ENCODE results near the gene FBXO44.

FBXO44 gene

GRCh38 chr1:11685210-11685752 is 30.6 kb downstream of the FBXO44 start:
- H3K36me3 ChIP-seq (ENCODE audit: control insufficient read depth, low read length): no peaks in the 10 kb centered on the region
- H3K27me3 ChIP-seq (ENCODE audit: control insufficient read depth, low read length): peaks cover 12% of the 10 kb centered on the region
- peaks cover 33% of the 10 kb centered on the region for H3K4me1 ChIP-seq (ENCODE audit: control insufficient read depth, low read length)
- no peaks in the 10 kb centered on the region for H3K9me2 ChIP-seq (replicated peaks; ENCODE audit: control insufficient read depth, low read length)
- TF ChIP-seq CTCF (IDR thresholded peaks at IDR 0.05; ENCODE audit: low read depth, low read length, poor library complexity, severe bottlenecking): peak; percentile 43
- TF ChIP-seq EZH2phosphoT487 (IDR thresholded peaks at IDR 0.05; ENCODE audit: borderline replicate concordance, low read length): no peak
- H4K20me1 ChIP-seq (ENCODE audit: control insufficient read depth, insufficient read depth, low read depth, low read length): no peaks in the 10 kb centered on the region
- no peaks in the 10 kb centered on the region for H3K9me3 ChIP-seq (ENCODE audit: control insufficient read depth, insufficient read depth, low read length)
- no peak overlapping the region for H3K4me2 ChIP-seq (ENCODE audit: low read length)
- no peak overlapping the region for H3K4me3 ChIP-seq (ENCODE audit: low read length)
- H3K79me2 ChIP-seq (ENCODE audit: control insufficient read depth, low read length): peaks cover 4% of the 10 kb centered on the region
- H3F3A ChIP-seq (ENCODE audit: control insufficient read depth, insufficient read depth): peaks cover 7% of the 10 kb centered on the region
- H3K27ac ChIP-seq (ENCODE audit: low read depth, low read length): no peak overlapping the region

GRCh38 chr1:11688506-11688905 is 33.8 kb downstream of the FBXO44 start:
- Histone ChIP-seq H3F3A (ENCODE audit: control insufficient read depth, insufficient read depth) (0 out of 2 replicates have a peak, but pooled peaks cover 2% of the 10 kb centered on the region), H3K79me2 (ENCODE audit: control insufficient read depth, low read length) (no peaks in the 10 kb centered on the region), H3K27me3 (ENCODE audit: control insufficient read depth, low read length) (peaks cover 40% of the 10 kb centered on the region), H3K4me2 (ENCODE audit: low read length) (no peak overlapping the region), H3K27ac (ENCODE audit: low read depth, low read length) (no peak overlapping the region), H3K9me2 (replicated peaks; ENCODE audit: control insufficient read depth, low read length) (no peaks in the 10 kb centered on the region), H3K4me3 (ENCODE audit: low read length) (no peak overlapping the region), H3K36me3 (ENCODE audit: control insufficient read depth, low read length) (no peaks in the 10 kb centered on the region), H3K9me3 (ENCODE audit: control insufficient read depth, insufficient read depth, low read length) (no peaks in the 10 kb centered on the region), H4K20me1 (ENCODE audit: control insufficient read depth, insufficient read depth, low read depth, low read length) (no peaks in the 10 kb centered on the region), H3K4me1 (ENCODE audit: control insufficient read depth, low read length) (peaks cover 15% of the 10 kb centered on the region)
- no peak for TF ChIP-seq CTCF (IDR thresholded peaks at IDR 0.05; ENCODE audit: low read depth, low read length, poor library complexity, severe bottlenecking)
- TF ChIP-seq EZH2phosphoT487 (IDR thresholded peaks at IDR 0.05; ENCODE audit: borderline replicate concordance, low read length): no peak

GRCh38 chr1:11690397-11691301 is 36.0 kb downstream of the FBXO44 start:
- Histone ChIP-seq H3K9me3 (ENCODE audit: control insufficient read depth, insufficient read depth, low read length) (no peaks in the 10 kb centered on the region), H4K20me1 (ENCODE audit: control insufficient read depth, insufficient read depth, low read depth, low read length) (no peaks in the 10 kb centered on the region), H3K79me2 (ENCODE audit: control insufficient read depth, low read length) (no peaks in the 10 kb centered on the region), H3K4me3 (ENCODE audit: low read length) (no peak overlapping the region), H3K9me2 (replicated peaks; ENCODE audit: control insufficient read depth, low read length) (no peaks in the 10 kb centered on the region), H3K36me3 (ENCODE audit: control insufficient read depth, low read length) (no peaks in the 10 kb centered on the region), H3F3A (ENCODE audit: control insufficient read depth, insufficient read depth) (0 out of 2 replicates have a peak, but pooled peaks cover 2% of the 10 kb centered on the region), H3K4me2 (ENCODE audit: low read length) (no peak overlapping the region), H3K27me3 (ENCODE audit: control insufficient read depth, low read length) (peaks cover 55% of the 10 kb centered on the region), H3K4me1 (ENCODE audit: control insufficient read depth, low read length) (no peaks in the 10 kb centered on the region), H3K27ac (ENCODE audit: low read depth, low read length) (no peak overlapping the region)
- TF ChIP-seq CTCF (IDR thresholded peaks at IDR 0.05; ENCODE audit: low read depth, low read length, poor library complexity, severe bottlenecking): no peak
- TF ChIP-seq EZH2phosphoT487 (IDR thresholded peaks at IDR 0.05; ENCODE audit: borderline replicate concordance, low read length): peak; percentile 40; the same call in 1 of the 2 replicates

All from DOHH2 (cell line).